ENCODE measurements around the gene INAFM2. TPM values are rescaled to one million over a fixed set of nuclear protein-coding genes. Genes with fewer than 3 reads are reported as not detected.

Gene INAFM2
- total RNA-seq, 2 donors from 2014 or later, result 63.8 to 79.2 TPM

DNA sequence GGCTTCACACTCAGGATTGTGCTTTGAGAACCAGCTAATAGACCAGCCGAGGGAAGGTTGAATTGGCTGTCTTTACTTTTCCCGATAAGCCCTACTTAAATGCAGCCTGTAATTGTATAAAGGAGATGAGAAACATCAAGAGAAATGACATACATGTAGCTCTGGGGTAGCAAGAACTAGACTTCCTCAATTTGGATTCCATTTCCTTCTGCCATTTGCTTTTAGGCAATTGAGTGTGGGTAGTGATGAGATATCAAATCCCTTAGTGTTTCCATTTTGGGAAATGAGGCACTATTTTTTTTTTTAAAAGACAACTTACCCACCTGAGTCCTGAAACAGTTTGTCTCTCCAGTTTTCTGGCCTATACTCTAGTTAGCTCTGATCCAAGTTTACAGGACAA is 2.2 kb downstream of the INAFM2 start:
- no peaks in the 10 kb centered on the region for H3K9me3 ChIP-seq
- peak overlapping the region; percentile 87 for H3K4me3 ChIP-seq
- no peaks in the 10 kb centered on the region for H3K36me3 ChIP-seq
- TF ChIP-seq, protein P1, sequence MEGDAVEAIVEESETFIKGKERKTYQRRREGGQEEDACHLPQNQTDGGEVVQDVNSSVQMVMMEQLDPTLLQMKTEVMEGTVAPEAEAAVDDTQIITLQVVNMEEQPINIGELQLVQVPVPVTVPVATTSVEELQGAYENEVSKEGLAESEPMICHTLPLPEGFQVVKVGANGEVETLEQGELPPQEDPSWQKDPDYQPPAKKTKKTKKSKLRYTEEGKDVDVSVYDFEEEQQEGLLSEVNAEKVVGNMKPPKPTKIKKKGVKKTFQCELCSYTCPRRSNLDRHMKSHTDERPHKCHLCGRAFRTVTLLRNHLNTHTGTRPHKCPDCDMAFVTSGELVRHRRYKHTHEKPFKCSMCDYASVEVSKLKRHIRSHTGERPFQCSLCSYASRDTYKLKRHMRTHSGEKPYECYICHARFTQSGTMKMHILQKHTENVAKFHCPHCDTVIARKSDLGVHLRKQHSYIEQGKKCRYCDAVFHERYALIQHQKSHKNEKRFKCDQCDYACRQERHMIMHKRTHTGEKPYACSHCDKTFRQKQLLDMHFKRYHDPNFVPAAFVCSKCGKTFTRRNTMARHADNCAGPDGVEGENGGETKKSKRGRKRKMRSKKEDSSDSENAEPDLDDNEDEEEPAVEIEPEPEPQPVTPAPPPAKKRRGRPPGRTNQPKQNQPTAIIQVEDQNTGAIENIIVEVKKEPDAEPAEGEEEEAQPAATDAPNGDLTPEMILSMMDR (IDR thresholded peaks at IDR 0.05), result no peak
- H3K27ac ChIP-seq, result peak overlapping the region; percentile 78 to 86
- DNase-seq (ENCODE audit: low spot score), result no peak
- H3K27me3 ChIP-seq (replicated peaks; ENCODE audit: insufficient read depth), result no peaks in the 10 kb centered on the region
- no peak for ATAC-seq (ENCODE audit: insufficient number of reproducible peaks, low FRiP score, low read depth)
- peaks cover 47 to 71% of the 10 kb centered on the region in 2 donors for H3K4me1 ChIP-seq (ENCODE audit: control insufficient read depth in 1 of 2, low read depth in 2 of 2)

DNA sequence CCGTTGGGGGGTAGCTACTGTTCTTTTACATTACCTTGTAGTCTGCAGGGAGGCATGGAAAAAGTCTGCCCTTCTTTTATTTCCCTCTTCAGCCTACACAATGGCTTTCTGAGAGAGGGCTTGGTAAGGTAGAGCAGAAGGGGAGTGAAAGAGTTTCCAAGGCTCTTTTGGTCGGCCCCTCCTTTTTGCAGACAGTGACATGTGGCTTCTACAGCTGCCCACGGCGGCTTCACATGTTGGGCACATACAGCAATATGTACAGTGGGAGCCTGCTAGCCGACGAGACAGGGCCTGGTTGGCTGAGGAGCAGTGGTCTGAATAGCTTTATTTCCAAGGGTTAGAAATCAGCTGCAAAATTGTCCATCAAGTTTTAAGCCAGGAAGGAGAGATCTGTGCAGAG is 4.0 kb downstream of the INAFM2 start:
- Histone ChIP-seq H3K4me3 (peak overlapping the region; percentile 87), H3K9me3 (no peaks in the 10 kb centered on the region), H3K4me1 (ENCODE audit: control insufficient read depth in 1 of 2, low read depth in 2 of 2) (peaks cover 48 to 75% of the 10 kb centered on the region in 2 donors), H3K27me3 (replicated peaks; ENCODE audit: insufficient read depth) (no peaks in the 10 kb centered on the region), H3K36me3 (no peaks in the 10 kb centered on the region), H3K27ac (peak overlapping the region; percentile 78 to 86)
- TF ChIP-seq, protein P1 (IDR thresholded peaks at IDR 0.05), result no peak
- no peak for DNase-seq (ENCODE audit: low spot score)
- no peak for ATAC-seq (ENCODE audit: insufficient number of reproducible peaks, low FRiP score, low read depth)

DNA sequence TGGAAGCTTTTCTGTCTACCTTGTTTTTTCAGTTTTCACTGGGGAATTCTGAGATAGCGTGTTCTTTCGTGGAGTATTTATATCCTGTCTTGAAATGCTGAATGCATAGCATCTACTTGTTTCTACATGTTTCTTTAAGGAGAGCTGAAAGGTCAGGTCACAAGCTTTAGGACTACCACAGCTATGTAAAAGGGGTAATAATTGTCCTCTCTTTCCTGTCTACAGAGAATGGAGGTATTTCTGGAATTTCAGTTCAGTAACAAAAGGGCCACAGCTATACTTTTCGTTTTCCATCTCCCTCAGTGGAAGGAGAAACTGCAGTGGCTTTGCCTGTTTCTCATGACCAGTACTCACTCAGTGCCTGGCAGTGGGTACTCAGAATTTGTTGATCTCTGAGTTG is 4.7 kb downstream of the INAFM2 start:
- TF ChIP-seq, protein P1 (IDR thresholded peaks at IDR 0.05), result no peak
- DNase-seq (ENCODE audit: low spot score) (no peak), ATAC-seq (ENCODE audit: insufficient number of reproducible peaks, low FRiP score, low read depth) (no peak)
- Histone ChIP-seq H3K4me3 (peak overlapping the region; percentile 87), H3K27ac (peak overlapping the region; percentile 78 to 86), H3K9me3 (no peaks in the 10 kb centered on the region), H3K27me3 (replicated peaks; ENCODE audit: insufficient read depth) (no peaks in the 10 kb centered on the region), H3K36me3 (no peaks in the 10 kb centered on the region), H3K4me1 (ENCODE audit: control insufficient read depth in 1 of 2, low read depth in 2 of 2) (peaks cover 48 to 77% of the 10 kb centered on the region in 2 donors)

DNA sequence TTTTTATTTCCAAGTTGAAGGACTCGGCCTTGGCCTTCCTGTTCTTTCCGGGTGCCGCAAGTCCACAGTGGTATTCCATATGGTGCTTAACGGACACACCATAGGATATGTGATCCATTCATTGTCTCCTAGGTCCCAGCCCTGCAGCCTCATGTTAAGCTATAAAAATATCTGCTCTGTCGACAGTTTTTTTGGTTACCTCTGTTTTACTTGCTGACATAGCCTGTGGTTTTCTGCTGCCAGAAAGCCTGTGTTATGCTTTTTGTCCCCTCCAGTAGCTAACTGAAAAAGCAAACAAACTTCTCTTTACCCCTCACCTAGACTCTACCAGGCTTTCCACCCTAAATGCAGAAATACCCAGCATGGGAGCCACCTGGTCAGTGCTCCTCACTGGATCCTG is 5.3 kb downstream of the INAFM2 start:
- Histone ChIP-seq H3K9me3 (no peaks in the 10 kb centered on the region), H3K4me3 (peak overlapping the region; percentile 87), H3K4me1 (ENCODE audit: control insufficient read depth in 1 of 2, low read depth in 2 of 2) (peaks cover 52 to 83% of the 10 kb centered on the region in 2 donors), H3K27me3 (replicated peaks; ENCODE audit: insufficient read depth) (no peaks in the 10 kb centered on the region), H3K27ac (peak overlapping the region; percentile 78 to 86), H3K36me3 (no peaks in the 10 kb centered on the region)
- DNase-seq (ENCODE audit: low spot score) (no peak), ATAC-seq (ENCODE audit: insufficient number of reproducible peaks, low FRiP score, low read depth) (no peak)
- TF ChIP-seq, protein P1 (IDR thresholded peaks at IDR 0.05), result no peak

DNA sequence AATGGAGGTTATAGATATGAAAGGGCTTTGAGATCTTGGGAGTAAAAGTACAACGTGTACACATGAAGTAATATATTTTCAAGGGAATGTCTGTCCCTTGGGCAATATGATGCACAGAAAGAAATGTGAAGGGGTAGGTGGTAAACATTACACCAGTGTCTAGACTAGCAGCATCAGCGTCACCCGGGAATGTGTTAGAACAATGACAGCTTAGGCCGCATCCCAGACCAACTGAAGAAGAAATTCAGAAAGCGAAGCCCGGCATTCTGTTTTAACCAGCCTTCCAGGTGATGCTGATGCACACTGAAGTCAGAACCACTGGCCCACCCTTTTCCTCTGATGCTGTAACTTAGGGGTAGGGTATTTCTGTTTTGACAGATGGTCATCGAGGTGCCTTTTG is 6.3 kb downstream of the INAFM2 start:
- Histone ChIP-seq H3K36me3 (no peaks in the 10 kb centered on the region), H3K27ac (peak overlapping the region; percentile 78 to 86), H3K27me3 (replicated peaks; ENCODE audit: insufficient read depth) (no peaks in the 10 kb centered on the region), H3K4me1 (ENCODE audit: control insufficient read depth in 1 of 2, low read depth in 2 of 2) (peaks cover 59 to 93% of the 10 kb centered on the region in 2 donors), H3K9me3 (no peaks in the 10 kb centered on the region), H3K4me3 (no peak overlapping the region)
- no peak for DNase-seq (ENCODE audit: low spot score)
- TF ChIP-seq, protein P1 (IDR thresholded peaks at IDR 0.05), result no peak
- no peak for ATAC-seq (ENCODE audit: insufficient number of reproducible peaks, low FRiP score, low read depth)

Measured in thoracic aorta (tissue), 2 donors.